H9 (cell line): Measurements from ENCODE around the gene FXYD3. TPM values are rescaled to one million over a fixed set of nuclear protein-coding genes. Genes with fewer than 3 reads are reported as not detected.
A peak's percentile ranks its signal among the peaks of the same experiment; 100 is the strongest.

Experiments used
- DNase-seq: peaks from one replicate; pipeline ENCODE4 v3.0.0-alpha.2; 2017
- H2AFZ ChIP-seq: one replicate; pipeline ENCODE4 v1.6.1; 2013; ENCODE audit warnings: mild to moderate bottlenecking, low read length, control low read depth, moderate library complexity
- H2AK5ac ChIP-seq: 2 replicates; pipeline ENCODE4 v1.6.1; 2013; ENCODE audit warnings: low read length, control low read depth, mixed read lengths; ENCODE audit not compliant: insufficient read length
- H2BK120ac ChIP-seq: one replicate; pipeline ENCODE4 v1.6.1; 2013; ENCODE audit warnings: low read depth, mild to moderate bottlenecking, low read length, control low read depth, inconsistent platforms; ENCODE audit not compliant: poor library complexity, severe bottlenecking
- H2BK12ac ChIP-seq: 2 replicates; pipeline ENCODE4 v1.6.1; 2013; ENCODE audit warnings: low read length, control low read depth, mixed read lengths, low read depth; ENCODE audit not compliant: insufficient read length
- H2BK15ac ChIP-seq: 2 replicates; pipeline ENCODE4 v1.6.1; 2013; ENCODE audit warnings: low read depth, low read length, control low read depth
- H2BK20ac ChIP-seq: one replicate; pipeline ENCODE4 v1.6.1; 2013; ENCODE audit warnings: low read depth, mild to moderate bottlenecking, low read length, control low read depth, inconsistent platforms; ENCODE audit not compliant: poor library complexity, severe bottlenecking
- H2BK5ac ChIP-seq: 2 replicates; pipeline ENCODE4 v1.6.1; 2013; ENCODE audit warnings: low read length, control low read depth, mixed read lengths; ENCODE audit not compliant: insufficient read length
- H3K14ac ChIP-seq: 2 replicates; pipeline ENCODE4 v1.6.1; 2013; ENCODE audit warnings: low read length, control low read depth; ENCODE audit not compliant: insufficient read depth
- H3K18ac ChIP-seq: 2 replicates; pipeline ENCODE4 v1.6.1; 2013; ENCODE audit warnings: low read depth, mild to moderate bottlenecking, mixed read lengths, low read length, control low read depth; ENCODE audit not compliant: insufficient read length
- H3K23ac ChIP-seq: 2 replicates; pipeline ENCODE4 v1.6.1; 2013; ENCODE audit warnings: low read length, control low read depth, mixed read lengths, low read depth; ENCODE audit not compliant: insufficient read length
- H3K23me2 ChIP-seq: 2 replicates; pipeline ENCODE4 v1.6.1; 2013; ENCODE audit warnings: low read depth, mild to moderate bottlenecking, mixed read lengths, low read length, control low read depth; ENCODE audit not compliant: insufficient read length, poor library complexity, severe bottlenecking
- H3K27ac ChIP-seq: 2 replicates; pipeline ENCODE4 v1.5.1; 2013; ENCODE audit warnings: low read length, control low read depth, mixed read lengths, low read depth; ENCODE audit not compliant: insufficient read length
- H3K27me3 ChIP-seq: 2 replicates; pipeline ENCODE4 v1.6.1; 2013; ENCODE audit warnings: low read length, control low read depth, inconsistent platforms; ENCODE audit not compliant: insufficient read depth
- H3K4ac ChIP-seq: 2 replicates; pipeline ENCODE4 v1.6.1; 2013; ENCODE audit warnings: low read depth, mild to moderate bottlenecking, control low read depth, inconsistent platforms, low read length, moderate library complexity
- H3K4me1 ChIP-seq: 2 replicates; pipeline ENCODE4 v1.6.1; 2013; ENCODE audit warnings: low read length, control low read depth, inconsistent platforms; ENCODE audit not compliant: insufficient read depth
- H3K4me2 ChIP-seq: 2 replicates; pipeline ENCODE4 v1.6.1; 2013; ENCODE audit warnings: low read length, control low read depth, mixed read lengths; ENCODE audit not compliant: insufficient read length, insufficient read depth
- H3K56ac ChIP-seq: 2 replicates; pipeline ENCODE4 v1.6.1; 2013; ENCODE audit warnings: low read depth, mild to moderate bottlenecking, mixed read lengths, low read length, control low read depth; ENCODE audit not compliant: insufficient read length
- H3K79me1 ChIP-seq: 2 replicates; pipeline ENCODE4 v1.6.1; 2013; ENCODE audit warnings: low read depth, mild to moderate bottlenecking, moderate library complexity, low read length, control low read depth, inconsistent platforms; ENCODE audit not compliant: insufficient read depth, poor library complexity, severe bottlenecking
- H3K79me2 ChIP-seq: 2 replicates; pipeline ENCODE4 v1.6.1; 2013; ENCODE audit warnings: low read length, control low read depth, inconsistent platforms; ENCODE audit not compliant: insufficient read depth
- H3K9ac ChIP-seq: 2 replicates; pipeline ENCODE4 v1.6.1; 2013; ENCODE audit warnings: low read length, control low read depth, mixed read lengths; ENCODE audit not compliant: insufficient read length; ENCODE audit errors: extremely low read depth
- H3K9me3 ChIP-seq: one replicate; pipeline ENCODE4 v1.6.1; 2013; ENCODE audit warnings: low read depth, low read length, inconsistent platforms; ENCODE audit not compliant: control insufficient read depth
- H3T11ph ChIP-seq: one replicate; pipeline ENCODE4 v1.6.1; 2013; ENCODE audit warnings: mild to moderate bottlenecking, low read length, control low read depth, inconsistent platforms
- H4K20me1 ChIP-seq: one replicate; pipeline ENCODE4 v1.6.1; 2013; ENCODE audit not compliant: control insufficient read depth, insufficient read length, insufficient read depth
- H4K5ac ChIP-seq: 2 replicates; pipeline ENCODE4 v1.6.1; 2013; ENCODE audit warnings: low read depth, mild to moderate bottlenecking, mixed read lengths, low read length, control low read depth; ENCODE audit not compliant: insufficient read length
- H4K8ac ChIP-seq: replicated peaks from 2 replicates; pipeline ENCODE4 v1.6.1; 2013; ENCODE audit warnings: low read length, control low read depth, mixed read lengths, low read depth; ENCODE audit not compliant: insufficient read length
- H4K91ac ChIP-seq: 2 replicates; pipeline ENCODE4 v1.6.1; 2013; ENCODE audit warnings: low read depth, mild to moderate bottlenecking, moderate library complexity, mixed read lengths, low read length, control low read depth; ENCODE audit not compliant: insufficient read length
- H3K27ac Mint-ChIP-seq, 3 experiments: 2 replicates in 2 of 3; 3 replicates in 1 of 3; pipeline ENCODE4 v1.8.0; 2020 to 2021; ENCODE audit warnings: mixed read lengths in 3 of 3, mild to moderate bottlenecking in 1 of 3, moderate library complexity in 1 of 3
- H3K27me3 Mint-ChIP-seq: 2 replicates; pipeline ENCODE4 v1.8.0; 2021; ENCODE audit warnings: low read depth, mild to moderate bottlenecking, moderate library complexity, mixed read lengths
- H3K36me3 Mint-ChIP-seq, 3 experiments: 2 replicates in 2 of 3; 3 replicates in 1 of 3; pipeline ENCODE4 v1.8.0; 2020 to 2021; ENCODE audit warnings: low read depth in 3 of 3, mixed read lengths in 3 of 3; ENCODE audit not compliant: insufficient read depth in 1 of 3
- H3K4me1 Mint-ChIP-seq, 2 experiments: 2 replicates each; pipeline ENCODE4 v1.8.0; 2020; ENCODE audit warnings: mixed read lengths in 2 of 2
- H3K4me3 Mint-ChIP-seq, 2 experiments: 2 replicates in 1 of 2; 3 replicates in 1 of 2; pipeline ENCODE4 v1.8.0; 2020 to 2021; ENCODE audit warnings: mild to moderate bottlenecking in 2 of 2, mixed read lengths in 2 of 2, moderate library complexity in 1 of 2
- H3K9me3 Mint-ChIP-seq, 2 experiments: 2 replicates in 1 of 2; 3 replicates in 1 of 2; pipeline ENCODE4 v1.8.0; 2020; ENCODE audit warnings: mild to moderate bottlenecking in 2 of 2, mixed read lengths in 2 of 2, moderate library complexity in 1 of 2
- CTCF ChIP-seq: fragments of 200-600 bp; sonication (generic); conservative IDR thresholded peaks from 3 replicates; pipeline ENCODE4 v1.8.0; 2021; ENCODE audit warnings: antibody characterized with exemption, mild to moderate bottlenecking
- WGBS: extraction: QIAGEN DNeasy Blood & Tissue Kit; methylation state at CpG from one replicate; pipeline ENCODE4 v1.1.7; 2013; ENCODE audit warnings: missing lambda C conversion rate, low lambda C conversion rate, mixed read lengths; ENCODE audit not compliant: insufficient read length; ENCODE audit errors: extremely low coverage; 5-methylcytosine and 5-hydroxymethylcytosine counted together
- total RNA-seq: library from RNA; stranded (reverse); gene quantifications from 2 replicates; pipeline ENCODE4 v1.2.1, GENCODE V29; 2021

FXYD3 gene
- total RNA-seq, 1 experiment from 2014 or later, result 1.5 TPM

GRCh38 chr19:35170359-35171061 is 54.9 kb downstream of the FXYD3 start:
- peaks cover 3% of the 10 kb centered on the region for H4K20me1 ChIP-seq
- Mint-ChIP-seq H3K4me1 (no peaks in the 10 kb centered on the region), H3K27me3 (no peaks in the 10 kb centered on the region), H3K4me3 (no peak overlapping the region), H3K27ac (peak overlapping the region in 1 of 3 experiments; percentile 77; a peak in 1 of 7 replicates), H3K9me3 (peaks cover 11 to 18% of the 10 kb centered on the region in 2 experiments), H3K36me3 (peaks cover 45 to 55% (median 52%) of the 10 kb centered on the region in 3 experiments)
- H2AFZ ChIP-seq, result no peak overlapping the region
- no peaks in the 10 kb centered on the region for H3K79me1 ChIP-seq
- H3T11ph ChIP-seq, result no peak overlapping the region
- peak; percentile 15 for DNase-seq
- H3K9ac ChIP-seq, result no peak overlapping the region
- H2BK20ac ChIP-seq, result no peak overlapping the region
- peaks cover 7% of the 10 kb centered on the region for H3K9me3 ChIP-seq
- H3K4ac ChIP-seq, result no peak overlapping the region
- no peak overlapping the region for H4K8ac ChIP-seq
- H3K18ac ChIP-seq, result no peak overlapping the region
- H2BK120ac ChIP-seq, result no peak overlapping the region
- no peak overlapping the region for H2BK5ac ChIP-seq
- no peak overlapping the region for H3K27ac ChIP-seq
- H4K91ac ChIP-seq, result no peak overlapping the region
- H3K79me2 ChIP-seq, result no peaks in the 10 kb centered on the region
- H2AK5ac ChIP-seq, result no peak overlapping the region
- no CpG with 5 or more reads among the region's 7 CpGs for WGBS
- no peaks in the 10 kb centered on the region for H3K4me1 ChIP-seq
- H3K23me2 ChIP-seq, result no peaks in the 10 kb centered on the region
- no peak overlapping the region for H4K5ac ChIP-seq
- H3K27me3 ChIP-seq, result no peaks in the 10 kb centered on the region
- no peak overlapping the region for H3K56ac ChIP-seq
- no peak for TF ChIP-seq CTCF
- H2BK15ac ChIP-seq, result no peak overlapping the region
- no peak overlapping the region for H2BK12ac ChIP-seq
- H3K4me2 ChIP-seq, result no peak overlapping the region
- no peak overlapping the region for H3K23ac ChIP-seq
- no peak overlapping the region for H3K14ac ChIP-seq
